Fibroblast of the aortic adventitia (primary cell): Measurements from ENCODE around the gene CYP26A1. TPM values are rescaled to one million over a fixed set of nuclear protein-coding genes. Genes with fewer than 3 reads are reported as not detected.
A peak's percentile ranks its signal among the peaks of the same experiment; 100 is the strongest.

ENCODE experiments used
- DNase-seq: peaks from one replicate; pipeline ENCODE4 v3.0.0-alpha.2; 2010; ENCODE audit warnings: low read depth
- H3K4me3 ChIP-seq: 2 replicates; pipeline ENCODE4 v1.5.1; 2011; ENCODE audit warnings: low read depth, mild to moderate bottlenecking, control low read depth, low read length, moderate library complexity
- total RNA-seq: library from RNA; depleted of rRNA; stranded (reverse); fragments of >200 nt; gene quantifications from 2 replicates; pipeline ENCODE4 v1.2.3, GENCODE V29; 2012; ENCODE audit warnings: low replicate concordance
- TF ChIP-seq, protein P1 (sequence below): IDR thresholded peaks from 2 replicates; pipeline ENCODE4 v1.5.1; 2011; ENCODE audit warnings: mild to moderate bottlenecking, low read length, control low read depth, inconsistent platforms; ENCODE audit not compliant: insufficient read depth

Gene CYP26A1
- total RNA-seq, 1 donor, result not detected

- peak overlapping the region; percentile 19 for H3K4me3 ChIP-seq
- TF ChIP-seq, protein P1, sequence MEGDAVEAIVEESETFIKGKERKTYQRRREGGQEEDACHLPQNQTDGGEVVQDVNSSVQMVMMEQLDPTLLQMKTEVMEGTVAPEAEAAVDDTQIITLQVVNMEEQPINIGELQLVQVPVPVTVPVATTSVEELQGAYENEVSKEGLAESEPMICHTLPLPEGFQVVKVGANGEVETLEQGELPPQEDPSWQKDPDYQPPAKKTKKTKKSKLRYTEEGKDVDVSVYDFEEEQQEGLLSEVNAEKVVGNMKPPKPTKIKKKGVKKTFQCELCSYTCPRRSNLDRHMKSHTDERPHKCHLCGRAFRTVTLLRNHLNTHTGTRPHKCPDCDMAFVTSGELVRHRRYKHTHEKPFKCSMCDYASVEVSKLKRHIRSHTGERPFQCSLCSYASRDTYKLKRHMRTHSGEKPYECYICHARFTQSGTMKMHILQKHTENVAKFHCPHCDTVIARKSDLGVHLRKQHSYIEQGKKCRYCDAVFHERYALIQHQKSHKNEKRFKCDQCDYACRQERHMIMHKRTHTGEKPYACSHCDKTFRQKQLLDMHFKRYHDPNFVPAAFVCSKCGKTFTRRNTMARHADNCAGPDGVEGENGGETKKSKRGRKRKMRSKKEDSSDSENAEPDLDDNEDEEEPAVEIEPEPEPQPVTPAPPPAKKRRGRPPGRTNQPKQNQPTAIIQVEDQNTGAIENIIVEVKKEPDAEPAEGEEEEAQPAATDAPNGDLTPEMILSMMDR, result no peak
- DNase-seq, result no peak
Measured at GRCh38 chr10:93079663-93080349, 6.1 kb downstream of the CYP26A1 start.

DNA sequence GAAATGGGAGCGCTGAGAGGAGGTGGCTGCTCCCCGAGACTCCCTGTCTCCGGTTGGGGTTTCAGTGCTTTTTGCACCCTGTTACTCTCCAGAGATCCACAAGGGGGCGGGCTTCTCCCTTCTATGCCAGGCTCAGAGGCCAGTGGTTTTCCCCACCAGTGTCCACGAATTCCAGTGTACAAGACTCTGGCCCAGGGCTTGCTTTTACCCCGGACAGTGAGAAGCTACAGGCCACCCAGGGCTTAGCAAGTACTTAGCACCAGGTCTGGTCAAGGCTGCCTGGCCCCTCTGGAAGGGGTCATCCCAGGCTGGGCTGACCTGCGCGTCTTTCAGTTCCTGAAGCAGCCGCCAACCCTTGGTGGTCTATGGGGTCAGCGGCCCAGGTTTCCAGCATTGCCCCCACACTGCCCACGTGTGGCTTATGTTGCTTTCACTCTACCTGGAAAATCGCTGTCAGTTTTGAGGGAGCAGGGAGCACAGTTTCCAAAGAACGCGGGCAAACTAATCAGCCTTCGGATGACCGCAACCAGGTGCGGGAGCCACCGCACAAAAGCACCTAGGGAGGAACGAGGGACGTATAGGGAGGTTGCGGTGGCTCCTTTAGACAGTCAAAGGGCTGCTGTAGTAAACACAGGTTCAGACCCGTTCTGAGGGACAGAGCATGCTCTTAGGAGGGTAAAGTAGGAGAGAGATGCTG, 6.8 kb downstream of the CYP26A1 start:
- peak overlapping the region; percentile 19 for H3K4me3 ChIP-seq
- TF ChIP-seq, protein P1, result peak; percentile 85
- DNase-seq, result peak; percentile 66

DNA sequence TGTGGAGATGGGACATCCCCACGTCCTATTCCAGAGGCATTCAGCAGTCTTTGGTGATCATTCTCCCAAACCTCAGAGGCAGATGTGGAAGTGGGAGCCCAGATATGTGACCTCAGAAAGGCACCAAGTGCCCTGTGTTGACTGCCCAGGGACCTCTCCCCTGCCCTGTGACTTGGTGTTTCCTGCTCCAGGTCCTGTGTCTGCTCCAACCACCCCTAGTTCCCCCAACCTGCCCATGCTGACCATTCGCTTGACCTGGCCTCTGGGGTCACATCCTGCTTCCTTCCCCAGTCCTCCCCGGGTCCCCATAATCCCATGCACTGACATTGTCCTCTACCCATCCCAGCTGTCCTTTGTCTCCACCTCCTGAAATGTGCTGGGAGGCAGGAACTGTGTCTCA, 7.6 kb downstream of the CYP26A1 start:
- no peak overlapping the region for H3K4me3 ChIP-seq
- no peak for DNase-seq
- TF ChIP-seq, protein P1, result no peak

DNA sequence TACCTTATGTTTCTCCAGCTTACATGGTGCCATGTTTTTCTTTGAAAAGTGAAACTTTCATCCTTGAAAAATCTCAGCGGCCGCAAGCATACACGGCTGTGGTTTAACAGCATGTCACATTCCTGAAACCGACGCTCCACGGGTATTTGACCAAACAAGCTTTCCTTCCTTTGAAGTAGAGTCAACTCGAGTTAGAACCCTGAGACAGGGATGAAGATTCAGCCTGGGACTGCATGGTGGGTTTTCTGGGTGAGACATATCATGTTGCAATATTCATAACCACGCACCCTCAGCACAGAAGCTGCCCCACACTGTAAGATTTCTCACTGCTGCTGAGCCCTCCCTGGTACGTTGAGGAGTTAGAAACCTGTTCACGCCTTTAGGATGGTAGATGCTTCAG, 8.1 kb downstream of the CYP26A1 start:
- no peak overlapping the region for H3K4me3 ChIP-seq
- TF ChIP-seq, protein P1, result no peak
- no peak for DNase-seq

GRCh38 chr10:93083743-93084539, 10.2 kb downstream of the CYP26A1 start:
- TF ChIP-seq, protein P1, result no peak

GRCh38 chr10:93085272-93085859, 11.7 kb downstream of the CYP26A1 start:
- TF ChIP-seq, protein P1, result no peak
- H3K4me3 ChIP-seq, result no peak overlapping the region

More at GRCh38 chr10:93083743-93084539, 10.2 kb downstream of the CYP26A1 start:
- no peak overlapping the region for H3K4me3 ChIP-seq
- no peak for DNase-seq

More at GRCh38 chr10:93085272-93085859, 11.7 kb downstream of the CYP26A1 start:
- no peak for DNase-seq
